IPS-18c (cell line): ENCODE results near the gene SGK2.

ENCODE experiments used
- H3K4me3 ChIP-seq: 2 replicates; pipeline ENCODE4 v1.7.0; 2013; ENCODE audit warnings: low read depth, mild to moderate bottlenecking, low read length, moderate library complexity; ENCODE audit not compliant: insufficient read depth
- H3K9me3 ChIP-seq: one replicate; pipeline ENCODE4 v1.6.1; 2013; ENCODE audit warnings: mild to moderate bottlenecking, low read length, moderate library complexity; ENCODE audit not compliant: control insufficient read depth, insufficient read depth

The SGK2 gene

GRCh38 chr20:43548273-43548880 lies 10.4 kb upstream of the SGK2 start:
- H3K4me3 ChIP-seq: no peak overlapping the region
- no peaks in the 10 kb centered on the region for H3K9me3 ChIP-seq

- no peaks in the 10 kb centered on the region for H3K9me3 ChIP-seq
- no peak overlapping the region for H3K4me3 ChIP-seq
Observed at GRCh38 chr20:43549416-43550065, 9.3 kb upstream of the SGK2 start.

DNA sequence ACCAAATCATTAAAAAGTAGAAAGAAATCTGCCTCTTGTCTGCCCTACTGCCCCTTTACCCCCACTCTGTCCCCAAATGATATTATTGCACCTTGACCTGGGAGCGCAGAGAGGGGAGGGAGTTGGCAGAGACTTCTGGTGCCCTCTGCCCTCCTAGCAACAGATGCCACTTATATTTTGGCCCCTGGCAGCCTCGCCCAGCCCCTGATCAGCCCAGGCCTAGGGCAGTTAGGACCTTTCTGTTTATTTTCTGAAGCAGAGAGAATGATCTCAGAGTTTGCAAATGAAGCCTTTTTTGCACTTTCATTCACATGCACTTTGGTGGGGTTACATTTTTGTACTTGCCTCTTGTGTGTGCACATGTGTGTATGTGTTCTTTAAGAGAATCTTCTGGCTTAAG lies 8.4 kb upstream of the SGK2 start:
- Histone ChIP-seq H3K9me3 (no peaks in the 10 kb centered on the region), H3K4me3 (no peak overlapping the region)

- Histone ChIP-seq H3K4me3 (no peak overlapping the region), H3K9me3 (no peaks in the 10 kb centered on the region)
Observed at GRCh38 chr20:43554369-43554768, 4.5 kb upstream of the SGK2 start.

DNA sequence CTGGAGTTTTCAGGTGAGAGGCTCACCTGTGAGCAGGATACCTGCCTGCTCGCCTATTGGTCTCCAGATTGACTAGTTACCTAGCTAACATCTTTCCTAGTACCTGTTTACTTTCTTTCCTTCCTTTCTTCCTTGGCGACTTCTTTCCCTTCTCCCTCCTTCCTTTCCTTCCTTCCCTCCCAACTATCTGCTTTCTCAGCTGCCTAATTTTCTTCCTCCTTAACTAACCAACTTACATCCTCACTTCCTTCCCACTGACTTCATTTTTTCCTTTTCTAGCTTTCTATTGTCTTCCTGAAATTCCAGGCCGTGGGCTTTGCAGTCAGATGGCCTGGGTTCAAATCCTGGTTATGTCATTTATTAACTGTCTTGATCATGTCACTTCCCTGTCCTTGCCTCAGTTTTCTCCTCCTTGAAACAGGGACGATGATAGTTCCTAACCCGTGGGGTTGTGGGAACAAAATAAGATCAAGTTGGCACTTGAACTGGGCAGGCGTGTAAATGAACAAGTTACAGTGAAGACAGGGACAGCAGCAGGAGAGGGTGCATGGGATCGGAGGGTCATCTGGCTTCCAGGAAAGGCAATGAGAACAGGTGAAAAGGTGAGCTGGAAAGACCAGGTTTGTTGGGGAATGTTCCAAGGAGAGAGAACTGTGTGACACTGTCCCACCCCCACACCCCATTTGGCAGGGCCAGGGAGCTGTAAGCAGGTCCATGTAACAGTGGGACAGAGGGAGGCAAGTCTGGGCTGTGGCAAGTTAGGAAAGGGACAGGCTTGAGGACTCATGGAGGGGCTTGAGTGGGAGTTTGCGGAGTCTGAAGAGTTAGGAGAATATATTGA lies 540 bp downstream of the SGK2 start:
- H3K4me3 ChIP-seq: no peak overlapping the region
- H3K9me3 ChIP-seq: no peaks in the 10 kb centered on the region

- Histone ChIP-seq H3K9me3 (no peaks in the 10 kb centered on the region), H3K4me3 (no peak overlapping the region)
Observed at GRCh38 chr20:43560974-43561373, 2.1 kb downstream of the SGK2 start.

DNA sequence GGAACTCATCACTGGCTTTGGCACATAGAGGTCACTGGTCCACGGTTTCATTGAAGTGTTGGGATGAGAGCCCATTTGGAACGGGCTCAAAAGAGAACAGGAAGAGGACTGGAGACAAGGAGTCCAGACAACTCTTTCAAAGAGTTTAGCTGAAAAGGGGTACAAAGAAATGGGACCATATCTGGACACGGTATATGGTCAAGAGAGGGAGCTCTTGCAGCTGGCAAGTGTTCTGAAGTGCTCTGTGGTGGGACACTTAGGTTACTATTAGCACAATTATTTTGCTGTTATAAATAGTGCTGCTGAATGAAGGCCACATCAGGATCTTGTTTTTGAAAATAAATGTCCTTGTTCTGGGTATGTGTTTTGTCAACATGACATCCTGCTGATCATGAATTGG lies 4.6 kb downstream of the SGK2 start:
- Histone ChIP-seq H3K9me3 (no peaks in the 10 kb centered on the region), H3K4me3 (no peak overlapping the region)

GRCh38 chr20:43563991-43564390 lies 5.2 kb downstream of the SGK2 start:
- no peaks in the 10 kb centered on the region for H3K9me3 ChIP-seq
- H3K4me3 ChIP-seq: no peak overlapping the region

GRCh38 chr20:43564455-43564854 lies 5.6 kb downstream of the SGK2 start:
- Histone ChIP-seq H3K4me3 (no peak overlapping the region), H3K9me3 (no peaks in the 10 kb centered on the region)

DNA sequence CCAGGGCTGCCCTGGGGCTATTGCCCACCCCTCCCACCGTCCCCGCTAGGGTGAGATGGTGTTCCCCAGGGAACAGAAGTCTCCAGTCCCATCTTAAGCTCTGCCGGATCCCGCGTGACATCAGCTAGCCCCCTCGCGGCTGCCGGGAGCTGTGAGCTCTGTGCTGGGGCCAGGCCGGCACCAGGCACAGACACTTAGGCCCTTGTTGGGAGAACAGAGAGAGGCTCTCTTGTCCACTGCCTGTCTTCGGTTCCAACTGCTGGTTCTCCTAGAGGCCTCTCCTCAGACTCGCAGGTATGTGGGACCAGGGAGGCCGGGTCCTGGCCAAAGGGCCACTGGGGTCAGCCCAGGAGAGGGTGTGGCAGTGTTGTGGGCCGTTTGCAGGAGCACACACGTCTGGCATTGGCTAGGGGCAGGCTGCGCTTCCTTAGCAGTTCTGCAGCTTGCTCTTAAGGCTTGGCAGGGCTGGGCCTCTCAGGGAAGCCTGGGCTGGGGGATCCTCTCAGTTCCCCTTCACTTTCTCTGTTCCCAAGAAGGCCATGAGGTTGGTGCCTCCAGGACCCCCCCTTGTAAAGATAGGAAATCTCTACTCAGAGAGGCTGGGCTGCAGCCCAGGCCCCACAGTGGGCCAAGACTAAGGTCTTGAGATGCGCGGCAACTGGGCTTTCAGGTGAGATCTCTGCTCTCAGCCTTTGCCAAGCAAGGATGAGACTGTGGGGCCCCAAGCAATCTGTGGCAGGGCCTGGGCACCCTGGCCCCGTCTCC lies 6.3 kb downstream of the SGK2 start:
- no peak overlapping the region for H3K4me3 ChIP-seq
- H3K9me3 ChIP-seq: no peaks in the 10 kb centered on the region

DNA sequence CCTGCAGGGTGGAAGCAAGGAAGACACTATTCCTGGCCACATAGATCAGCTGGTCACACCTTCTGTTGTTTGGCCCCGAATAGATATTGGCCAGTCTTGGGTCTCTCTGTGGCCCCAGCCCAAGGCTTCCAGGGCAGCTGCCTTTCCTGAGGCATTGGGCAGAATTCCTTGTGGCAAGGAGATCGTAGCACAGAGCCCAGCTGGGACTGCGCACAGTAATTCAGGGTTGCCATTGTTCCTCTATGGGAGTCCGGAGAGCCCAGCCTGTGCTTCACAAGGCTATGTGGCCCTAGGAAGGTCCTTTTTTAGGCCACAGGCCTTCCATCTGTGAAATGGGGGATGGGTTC lies 6.9 kb downstream of the SGK2 start:
- H3K4me3 ChIP-seq: no peak overlapping the region
- no peaks in the 10 kb centered on the region for H3K9me3 ChIP-seq

GRCh38 chr20:43567477-43567876 lies 8.7 kb downstream of the SGK2 start:
- Histone ChIP-seq H3K9me3 (no peaks in the 10 kb centered on the region), H3K4me3 (no peak overlapping the region)

- no peaks in the 10 kb centered on the region for H3K9me3 ChIP-seq
Observed at GRCh38 chr20:43568706-43569105, 9.9 kb downstream of the SGK2 start.

GRCh38 chr20:43569282-43569681 lies 10.5 kb downstream of the SGK2 start:
- Histone ChIP-seq H3K4me3 (no peak overlapping the region), H3K9me3 (no peaks in the 10 kb centered on the region)

More at GRCh38 chr20:43568706-43569105, 9.9 kb downstream of the SGK2 start:
- H3K4me3 ChIP-seq: no peak overlapping the region

DNA sequence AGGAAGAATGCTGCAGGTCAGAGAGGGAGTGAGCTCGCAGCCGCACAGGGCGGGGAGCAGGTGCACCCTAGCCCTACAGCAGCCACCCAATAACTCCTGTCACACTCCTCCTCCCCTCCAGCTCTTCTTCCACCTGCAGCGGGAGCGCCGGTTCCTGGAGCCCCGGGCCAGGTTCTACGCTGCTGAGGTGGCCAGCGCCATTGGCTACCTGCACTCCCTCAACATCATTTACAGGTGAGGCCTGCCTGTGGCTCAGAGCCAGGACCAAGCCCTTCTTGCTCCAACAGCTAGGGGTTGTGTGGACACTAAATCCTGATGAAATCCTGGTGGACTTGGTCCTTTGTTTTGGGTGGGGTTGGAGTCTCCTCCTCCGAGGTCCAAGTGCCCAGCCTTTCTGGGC lies 11.7 kb downstream of the SGK2 start:
- Histone ChIP-seq H3K9me3 (no peaks in the 10 kb centered on the region), H3K4me3 (no peak overlapping the region)

DNA sequence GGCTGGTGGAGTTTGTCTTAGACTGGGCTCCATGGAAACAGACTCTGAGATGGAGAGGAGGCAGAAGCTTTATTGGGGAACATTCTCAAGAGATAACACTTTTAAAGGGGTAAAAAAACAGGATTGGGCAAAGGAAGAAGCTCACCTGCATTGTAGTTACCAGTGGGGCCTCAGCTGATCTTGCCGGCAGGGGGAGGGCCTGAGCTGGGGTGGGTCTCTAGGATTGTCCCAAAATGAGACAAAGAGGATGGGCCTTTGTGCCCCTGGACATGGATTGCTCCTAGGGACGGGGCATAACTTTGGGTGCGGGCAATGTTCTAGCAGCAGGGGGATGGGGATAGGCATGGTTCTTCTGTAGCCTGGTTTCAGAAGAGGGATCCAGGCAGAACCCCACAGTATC lies 12.5 kb downstream of the SGK2 start:
- H3K9me3 ChIP-seq: no peaks in the 10 kb centered on the region

GRCh38 chr20:43571771-43572170 lies 12.9 kb downstream of the SGK2 start:
- H3K4me3 ChIP-seq: no peak overlapping the region
- H3K9me3 ChIP-seq: no peaks in the 10 kb centered on the region

More for the DNA sequence above, 12.5 kb downstream of the SGK2 start:
- no peak overlapping the region for H3K4me3 ChIP-seq

DNA sequence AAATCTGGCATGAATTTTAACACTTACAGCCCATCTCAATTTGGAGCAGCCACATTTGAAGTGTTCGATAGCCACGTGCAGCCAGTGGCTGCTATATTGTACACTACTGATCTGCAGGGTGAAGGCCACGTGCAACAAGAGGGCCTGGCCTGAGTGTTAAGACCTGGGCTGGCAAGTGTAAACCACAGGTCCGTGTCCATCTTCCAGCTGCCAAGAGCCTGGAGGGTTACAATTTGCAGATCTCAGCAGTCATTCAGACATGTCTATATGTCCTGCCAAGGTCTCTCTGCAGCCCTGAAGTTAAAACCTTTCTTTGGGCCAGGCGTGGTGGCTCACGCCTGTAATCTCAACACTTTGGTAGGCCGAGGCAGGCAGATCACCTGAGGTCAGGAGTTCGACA lies 14.1 kb downstream of the SGK2 start:
- no peaks in the 10 kb centered on the region for H3K9me3 ChIP-seq
- H3K4me3 ChIP-seq: no peak overlapping the region
